ENCODE data around the gene WDFY2. TPM values are rescaled to one million over a fixed set of nuclear protein-coding genes. Genes with fewer than 3 reads are reported as not detected.

The WDFY2 gene
- total and polyA plus RNA-seq, 10 of the 15 experiments (the other 5 are each of a cell fraction or from before 2014, with no cell fraction given) = 2.1 to 13.0 (median 8.1) TPM

DNA sequence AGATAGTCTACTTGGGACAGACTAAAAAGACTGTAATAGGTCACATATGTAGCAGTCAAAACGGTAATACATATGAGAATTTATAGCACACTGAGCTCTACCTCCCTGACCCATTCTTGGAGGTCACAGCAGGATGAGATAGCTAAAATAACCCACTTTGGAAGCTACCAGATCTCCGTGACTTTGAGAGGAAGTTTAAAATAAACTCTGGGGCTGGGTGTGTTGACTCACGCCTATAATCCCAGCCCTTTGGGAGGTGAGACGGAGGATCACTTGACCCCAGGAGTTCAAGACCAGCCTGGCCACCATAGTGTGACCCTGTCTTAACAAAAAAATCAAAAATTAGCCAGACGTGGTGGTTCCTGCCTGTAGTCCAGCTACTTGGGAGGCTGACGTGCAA is 174.4 kb downstream of the WDFY2 start (continued):
- no peak for TF ChIP-seq CUX1 (IDR thresholded peaks at IDR 0.05; ENCODE audit: insufficient replicate concordance, low read depth, low read length)
- TF ChIP-seq PML (IDR thresholded peaks at IDR 0.05; ENCODE audit: low read length) = no peak
- TF ChIP-seq SP1 (IDR thresholded peaks at IDR 0.05; ENCODE audit: low read depth, low read length) = no peak
- no peak for TF ChIP-seq TCF12 (IDR thresholded peaks at IDR 0.05; ENCODE audit: low read depth, low read length)
- TF ChIP-seq, protein P1, sequence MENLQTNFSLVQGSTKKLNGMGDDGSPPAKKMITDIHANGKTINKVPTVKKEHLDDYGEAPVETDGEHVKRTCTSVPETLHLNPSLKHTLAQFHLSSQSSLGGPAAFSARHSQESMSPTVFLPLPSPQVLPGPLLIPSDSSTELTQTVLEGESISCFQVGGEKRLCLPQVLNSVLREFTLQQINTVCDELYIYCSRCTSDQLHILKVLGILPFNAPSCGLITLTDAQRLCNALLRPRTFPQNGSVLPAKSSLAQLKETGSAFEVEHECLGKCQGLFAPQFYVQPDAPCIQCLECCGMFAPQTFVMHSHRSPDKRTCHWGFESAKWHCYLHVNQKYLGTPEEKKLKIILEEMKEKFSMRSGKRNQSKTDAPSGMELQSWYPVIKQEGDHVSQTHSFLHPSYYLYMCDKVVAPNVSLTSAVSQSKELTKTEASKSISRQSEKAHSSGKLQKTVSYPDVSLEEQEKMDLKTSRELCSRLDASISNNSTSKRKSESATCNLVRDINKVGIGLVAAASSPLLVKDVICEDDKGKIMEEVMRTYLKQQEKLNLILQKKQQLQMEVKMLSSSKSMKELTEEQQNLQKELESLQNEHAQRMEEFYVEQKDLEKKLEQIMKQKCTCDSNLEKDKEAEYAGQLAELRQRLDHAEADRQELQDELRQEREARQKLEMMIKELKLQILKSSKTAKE (IDR thresholded peaks at IDR 0.05; ENCODE audit: low read depth, poor library complexity, severe bottlenecking) = no peak
- TF ChIP-seq, protein P2, sequence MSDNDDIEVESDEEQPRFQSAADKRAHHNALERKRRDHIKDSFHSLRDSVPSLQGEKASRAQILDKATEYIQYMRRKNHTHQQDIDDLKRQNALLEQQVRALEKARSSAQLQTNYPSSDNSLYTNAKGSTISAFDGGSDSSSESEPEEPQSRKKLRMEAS (IDR thresholded peaks at IDR 0.05; ENCODE audit: low read depth, low read length) = no peak

Measured in GM12878 (cell line).